WTC11 (cell line): ENCODE measurements around the gene TBC1D10B. TPM values are rescaled to one million over a fixed set of nuclear protein-coding genes. Genes with fewer than 3 reads are reported as not detected.

Experiments used
- ATAC-seq: fragments of 200-7000 bp; cut with Tn5 transposase; 2 replicates; pipeline ENCODE4 v1.10.0; 2021; ENCODE audit warnings: mild to moderate bottlenecking, moderate library complexity
- CTCF ChIA-PET: fragments of 300-600 bp; sonication (Branson Sonifier 250); formaldehyde crosslinking; loops from one replicate; lab custom pipeline; 2021; ENCODE audit warnings: antibody characterized with exemption; lab: Charles Lee
- POLR2A ChIA-PET: fragments of 350-600 bp; sonication (Branson Sonifier 250); formaldehyde crosslinking; loops from one replicate; lab custom pipeline; 2021; ENCODE audit warnings: antibody characterized with exemption; lab: Charles Lee
- DNase-seq: peaks from one replicate; pipeline ENCODE4 v3.0.0; 2021; ENCODE audit warnings: low spot score
- H3K27ac Mint-ChIP-seq: 2 replicates; pipeline ENCODE4 v1.8.0; 2021; ENCODE audit warnings: mixed read lengths
- H3K27me3 Mint-ChIP-seq: 2 replicates; pipeline ENCODE4 v1.8.0; 2021; ENCODE audit warnings: low read depth, mild to moderate bottlenecking, moderate library complexity, mixed read lengths
- H3K36me3 Mint-ChIP-seq: 2 replicates; pipeline ENCODE4 v1.8.0; 2021; ENCODE audit warnings: mixed read lengths
- H3K4me1 Mint-ChIP-seq: 2 replicates; pipeline ENCODE4 v1.8.0; 2022; ENCODE audit warnings: mixed read lengths
- H3K4me3 Mint-ChIP-seq: 2 replicates; pipeline ENCODE4 v1.8.0; 2021; ENCODE audit warnings: mild to moderate bottlenecking, moderate library complexity, mixed read lengths
- H3K9me3 Mint-ChIP-seq: 2 replicates; pipeline ENCODE4 v1.8.0; 2021; ENCODE audit warnings: mixed read lengths
- ATF1 ChIP-seq: sonication (generic); formaldehyde crosslinking; IDR thresholded peaks from 2 replicates; pipeline ENCODE4 v1.8.1; 2023; ENCODE audit warnings: mild to moderate bottlenecking, moderate library complexity, missing genetic modification reagents
- CREM ChIP-seq: sonication (generic); formaldehyde crosslinking; IDR thresholded peaks from 2 replicates; pipeline ENCODE4 v1.8.1; 2022; ENCODE audit warnings: mild to moderate bottlenecking, missing genetic modification reagents, moderate library complexity
- FOXK1 ChIP-seq: sonication (generic); formaldehyde crosslinking; IDR thresholded peaks from 2 replicates; pipeline ENCODE4 v1.8.0; 2022; ENCODE audit warnings: mild to moderate bottlenecking, moderate library complexity, missing genetic modification reagents
- RELA ChIP-seq: sonication (generic); formaldehyde crosslinking; IDR thresholded peaks from 2 replicates; pipeline ENCODE4 v1.8.1; 2022; ENCODE audit warnings: missing genetic modification reagents, mild to moderate bottlenecking, borderline replicate concordance
- SMAD4 ChIP-seq: sonication (generic); formaldehyde crosslinking; IDR thresholded peaks from 2 replicates; pipeline ENCODE4 v1.8.0; 2022; ENCODE audit warnings: mild to moderate bottlenecking, missing genetic modification reagents
- SOX15 ChIP-seq: fragments of 250-450 bp; sonication (Bioruptor Pico); IDR thresholded peaks from 2 replicates; pipeline ENCODE4 v1.9.0; 2021; ENCODE audit warnings: mild to moderate bottlenecking
- SP1 ChIP-seq: sonication (generic); formaldehyde crosslinking; conservative IDR thresholded peaks from 2 replicates; pipeline ENCODE4 v1.8.1; 2022; ENCODE audit warnings: missing genetic modification reagents
- TEAD4 ChIP-seq: sonication (generic); formaldehyde crosslinking; IDR thresholded peaks from 2 replicates; pipeline ENCODE4 v1.8.0; 2022; ENCODE audit warnings: mild to moderate bottlenecking, missing genetic modification reagents
- TP53 ChIP-seq: sonication (generic); formaldehyde crosslinking; IDR thresholded peaks from 2 replicates; pipeline ENCODE4 v1.8.1; 2023; ENCODE audit warnings: mild to moderate bottlenecking, missing genetic modification reagents
- ZBTB21 ChIP-seq: sonication (generic); formaldehyde crosslinking; IDR thresholded peaks from 2 replicates; pipeline ENCODE4 v1.8.1; 2023; ENCODE audit warnings: mild to moderate bottlenecking, missing genetic modification reagents, borderline replicate concordance
- ZNF121 ChIP-seq: sonication (generic); formaldehyde crosslinking; IDR thresholded peaks from 2 replicates; pipeline ENCODE4 v1.8.0; 2023; ENCODE audit warnings: missing genetic modification reagents
- ZNF416 ChIP-seq: fragments of 250-450 bp; sonication (Bioruptor Pico); IDR thresholded peaks from 2 replicates; pipeline ENCODE4 v1.9.0; 2021; ENCODE audit warnings: mild to moderate bottlenecking, inconsistent platforms
- total RNA-seq: library from RNA; stranded (reverse); gene quantifications from 3 replicates; pipeline ENCODE4 v1.2.3, GENCODE V29; 2021
- TF ChIP-seq, protein P1 (sequence below): sonication (generic); formaldehyde crosslinking; IDR thresholded peaks from 2 replicates; pipeline ENCODE4 v1.8.0; 2022; ENCODE audit warnings: missing genetic modification reagents
- TF ChIP-seq, protein P2 (sequence below): sonication (generic); formaldehyde crosslinking; IDR thresholded peaks from 2 replicates; pipeline ENCODE4 v1.8.1; 2022; ENCODE audit warnings: low read depth, mild to moderate bottlenecking, moderate library complexity, missing genetic modification reagents, borderline replicate concordance
- TF ChIP-seq, protein P3 (sequence below): sonication (generic); formaldehyde crosslinking; IDR thresholded peaks from 2 replicates; pipeline ENCODE4 v1.8.0; 2022; ENCODE audit warnings: mild to moderate bottlenecking, missing genetic modification reagents
- TF ChIP-seq, protein P4 (sequence below): sonication (generic); formaldehyde crosslinking; IDR thresholded peaks from 2 replicates; pipeline ENCODE4 v1.8.1; 2022; ENCODE audit warnings: low read depth, missing genetic modification reagents, borderline replicate concordance
- TF ChIP-seq, protein P5 (sequence below): sonication (generic); formaldehyde crosslinking; IDR thresholded peaks from 2 replicates; pipeline ENCODE4 v1.8.1; 2023; ENCODE audit warnings: mild to moderate bottlenecking, missing genetic modification reagents, moderate library complexity
- TF ChIP-seq, protein P6 (sequence below): fragments of 250-450 bp; sonication (Bioruptor Pico); conservative IDR thresholded peaks from 2 replicates; pipeline ENCODE4 v1.9.0; 2021; ENCODE audit warnings: mild to moderate bottlenecking

Gene TBC1D10B
- total RNA-seq, 1 experiment from 2014 or later, result 40.5 TPM

DNA sequence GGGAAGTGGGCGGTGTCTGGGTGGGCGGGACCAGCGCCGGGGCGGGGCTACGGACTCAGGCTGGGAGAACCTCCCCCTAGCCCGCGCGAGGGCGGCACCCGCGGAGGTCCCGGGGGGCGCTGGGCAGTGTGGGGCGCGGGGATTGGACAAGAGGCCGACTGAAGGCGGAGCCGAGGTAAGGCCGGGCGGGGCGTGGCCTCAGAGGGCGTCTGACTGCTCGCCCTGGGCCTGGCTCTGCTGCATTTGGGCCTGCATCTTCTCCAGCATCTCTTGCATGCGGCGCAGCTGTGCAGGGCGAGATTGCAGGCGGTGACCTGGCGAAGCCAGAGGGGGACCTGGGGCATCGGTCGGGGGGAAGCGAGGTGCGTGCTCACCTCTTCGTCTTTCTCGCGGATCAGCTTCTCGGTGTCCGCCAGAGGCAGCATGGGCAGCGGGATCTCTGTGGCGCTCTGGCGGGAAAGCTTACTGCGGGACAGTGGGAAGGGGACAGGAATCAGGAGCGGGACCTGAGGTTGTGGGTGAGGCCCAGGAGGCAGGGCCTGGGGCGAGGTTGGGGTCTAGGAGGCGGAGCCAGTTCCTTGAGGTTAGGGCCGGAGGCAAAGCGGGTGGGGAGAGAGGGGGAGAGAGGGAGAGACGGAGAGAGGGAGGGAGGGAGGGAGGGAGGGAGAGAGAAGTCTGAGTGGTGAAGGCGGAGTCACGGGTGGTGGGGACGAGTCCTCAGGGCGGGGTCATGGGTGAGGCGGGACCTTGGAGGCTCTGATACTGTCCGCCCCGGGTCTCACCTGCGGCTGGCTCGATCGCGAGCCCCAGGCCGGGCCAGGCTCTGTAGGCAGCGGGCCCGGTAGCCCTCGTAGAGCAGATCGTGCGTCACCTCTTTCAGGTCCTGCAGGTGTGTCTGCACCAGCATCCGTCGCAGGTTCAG is 8.2 kb upstream of the TBC1D10B start (continued):
- TF ChIP-seq, protein P1, sequence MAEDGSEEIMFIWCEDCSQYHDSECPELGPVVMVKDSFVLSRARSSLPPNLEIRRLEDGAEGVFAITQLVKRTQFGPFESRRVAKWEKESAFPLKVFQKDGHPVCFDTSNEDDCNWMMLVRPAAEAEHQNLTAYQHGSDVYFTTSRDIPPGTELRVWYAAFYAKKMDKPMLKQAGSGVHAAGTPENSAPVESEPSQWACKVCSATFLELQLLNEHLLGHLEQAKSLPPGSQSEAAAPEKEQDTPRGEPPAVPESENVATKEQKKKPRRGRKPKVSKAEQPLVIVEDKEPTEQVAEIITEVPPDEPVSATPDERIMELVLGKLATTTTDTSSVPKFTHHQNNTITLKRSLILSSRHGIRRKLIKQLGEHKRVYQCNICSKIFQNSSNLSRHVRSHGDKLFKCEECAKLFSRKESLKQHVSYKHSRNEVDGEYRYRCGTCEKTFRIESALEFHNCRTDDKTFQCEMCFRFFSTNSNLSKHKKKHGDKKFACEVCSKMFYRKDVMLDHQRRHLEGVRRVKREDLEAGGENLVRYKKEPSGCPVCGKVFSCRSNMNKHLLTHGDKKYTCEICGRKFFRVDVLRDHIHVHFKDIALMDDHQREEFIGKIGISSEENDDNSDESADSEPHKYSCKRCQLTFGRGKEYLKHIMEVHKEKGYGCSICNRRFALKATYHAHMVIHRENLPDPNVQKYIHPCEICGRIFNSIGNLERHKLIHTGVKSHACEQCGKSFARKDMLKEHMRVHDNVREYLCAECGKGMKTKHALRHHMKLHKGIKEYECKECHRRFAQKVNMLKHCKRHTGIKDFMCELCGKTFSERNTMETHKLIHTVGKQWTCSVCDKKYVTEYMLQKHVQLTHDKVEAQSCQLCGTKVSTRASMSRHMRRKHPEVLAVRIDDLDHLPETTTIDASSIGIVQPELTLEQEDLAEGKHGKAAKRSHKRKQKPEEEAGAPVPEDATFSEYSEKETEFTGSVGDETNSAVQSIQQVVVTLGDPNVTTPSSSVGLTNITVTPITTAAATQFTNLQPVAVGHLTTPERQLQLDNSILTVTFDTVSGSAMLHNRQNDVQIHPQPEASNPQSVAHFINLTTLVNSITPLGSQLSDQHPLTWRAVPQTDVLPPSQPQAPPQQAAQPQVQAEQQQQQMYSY (CRISPR knock-in tag), result no peak
- TF ChIP-seq ZBTB21 (CRISPR knock-in tag) (no peak), ATF1 (CRISPR knock-in tag) (no peak)
- TF ChIP-seq, all 79 proteins: peak for 13

DNA sequence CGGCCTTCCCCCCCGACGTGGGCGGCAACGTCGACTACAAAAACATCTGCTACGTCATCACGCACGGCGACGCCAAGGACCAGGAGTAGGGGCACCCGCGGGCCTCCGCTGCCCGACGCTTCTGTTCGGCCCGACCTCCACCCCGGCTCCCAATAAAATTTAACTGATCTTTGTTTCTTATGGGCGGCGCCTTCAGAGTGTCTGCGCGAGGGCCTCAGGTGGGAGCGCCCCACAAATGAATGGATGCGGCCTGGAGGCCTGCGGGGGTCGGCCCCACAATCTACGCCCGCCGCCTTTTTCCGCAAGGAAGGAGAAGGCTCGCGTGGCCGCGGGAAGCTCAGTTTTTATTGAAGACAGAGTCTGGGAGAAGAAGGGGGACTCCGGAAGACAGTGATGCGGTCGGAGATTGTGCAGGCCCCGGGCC is 7.5 kb upstream of the TBC1D10B start:
- H3K4me1 Mint-ChIP-seq, result peaks cover 14% of the 10 kb centered on the region
- POLR2A ChIA-PET, result interaction anchor here (0.6 to 2.3 kb wide), 4 partner anchors 18 to 40 kb away, joined by 3 to 9 read pairs (median 6); partner anchors contain the start of gene ZNF48
- peaks cover 7% of the 10 kb centered on the region for H3K27me3 Mint-ChIP-seq
- H3K9me3 Mint-ChIP-seq, result no peaks in the 10 kb centered on the region
- H3K36me3 Mint-ChIP-seq, result 0 out of 2 replicates have a peak, but pooled peaks cover 2% of the 10 kb centered on the region
- CTCF ChIA-PET, result interaction anchor here (0.6 to 1.8 kb wide), 5 partner anchors 9 to 266 kb away, joined by 3 to 7 read pairs (median 4); partner anchors contain the start of gene ZNF48
- peak overlapping the region; percentile 96 for H3K4me3 Mint-ChIP-seq
- peak; percentile 38 for ATAC-seq
- H3K27ac Mint-ChIP-seq, result peak overlapping the region; percentile 100
- peak; percentile 89 for DNase-seq
- TF ChIP-seq, protein P2, sequence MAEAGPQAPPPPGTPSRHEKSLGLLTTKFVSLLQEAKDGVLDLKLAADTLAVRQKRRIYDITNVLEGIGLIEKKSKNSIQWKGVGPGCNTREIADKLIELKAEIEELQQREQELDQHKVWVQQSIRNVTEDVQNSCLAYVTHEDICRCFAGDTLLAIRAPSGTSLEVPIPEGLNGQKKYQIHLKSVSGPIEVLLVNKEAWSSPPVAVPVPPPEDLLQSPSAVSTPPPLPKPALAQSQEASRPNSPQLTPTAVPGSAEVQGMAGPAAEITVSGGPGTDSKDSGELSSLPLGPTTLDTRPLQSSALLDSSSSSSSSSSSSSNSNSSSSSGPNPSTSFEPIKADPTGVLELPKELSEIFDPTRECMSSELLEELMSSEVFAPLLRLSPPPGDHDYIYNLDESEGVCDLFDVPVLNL, result no peak
- no peak for TF ChIP-seq SMAD4 (CRISPR knock-in tag)
- TF ChIP-seq, protein P1 (CRISPR knock-in tag), result 0 out of 2 replicates have a peak, but pooled peaks have one; percentile 6
- TF ChIP-seq, protein P3, sequence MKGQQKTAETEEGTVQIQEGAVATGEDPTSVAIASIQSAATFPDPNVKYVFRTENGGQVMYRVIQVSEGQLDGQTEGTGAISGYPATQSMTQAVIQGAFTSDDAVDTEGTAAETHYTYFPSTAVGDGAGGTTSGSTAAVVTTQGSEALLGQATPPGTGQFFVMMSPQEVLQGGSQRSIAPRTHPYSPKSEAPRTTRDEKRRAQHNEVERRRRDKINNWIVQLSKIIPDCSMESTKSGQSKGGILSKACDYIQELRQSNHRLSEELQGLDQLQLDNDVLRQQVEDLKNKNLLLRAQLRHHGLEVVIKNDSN (CRISPR knock-in tag), result no peak
- TF ChIP-seq, protein P4, sequence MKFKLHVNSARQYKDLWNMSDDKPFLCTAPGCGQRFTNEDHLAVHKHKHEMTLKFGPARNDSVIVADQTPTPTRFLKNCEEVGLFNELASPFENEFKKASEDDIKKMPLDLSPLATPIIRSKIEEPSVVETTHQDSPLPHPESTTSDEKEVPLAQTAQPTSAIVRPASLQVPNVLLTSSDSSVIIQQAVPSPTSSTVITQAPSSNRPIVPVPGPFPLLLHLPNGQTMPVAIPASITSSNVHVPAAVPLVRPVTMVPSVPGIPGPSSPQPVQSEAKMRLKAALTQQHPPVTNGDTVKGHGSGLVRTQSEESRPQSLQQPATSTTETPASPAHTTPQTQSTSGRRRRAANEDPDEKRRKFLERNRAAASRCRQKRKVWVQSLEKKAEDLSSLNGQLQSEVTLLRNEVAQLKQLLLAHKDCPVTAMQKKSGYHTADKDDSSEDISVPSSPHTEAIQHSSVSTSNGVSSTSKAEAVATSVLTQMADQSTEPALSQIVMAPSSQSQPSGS (CRISPR knock-in tag), result no peak
- TF ChIP-seq ZNF416 (CRISPR knock-in tag), result no peak
- no peak for TF ChIP-seq SOX15 (CRISPR knock-in tag)
- TF ChIP-seq, protein P5, sequence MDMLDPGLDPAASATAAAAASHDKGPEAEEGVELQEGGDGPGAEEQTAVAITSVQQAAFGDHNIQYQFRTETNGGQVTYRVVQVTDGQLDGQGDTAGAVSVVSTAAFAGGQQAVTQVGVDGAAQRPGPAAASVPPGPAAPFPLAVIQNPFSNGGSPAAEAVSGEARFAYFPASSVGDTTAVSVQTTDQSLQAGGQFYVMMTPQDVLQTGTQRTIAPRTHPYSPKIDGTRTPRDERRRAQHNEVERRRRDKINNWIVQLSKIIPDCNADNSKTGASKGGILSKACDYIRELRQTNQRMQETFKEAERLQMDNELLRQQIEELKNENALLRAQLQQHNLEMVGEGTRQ (CRISPR knock-in tag), result peak; percentile 38; the same call in 1 of the 2 replicates
- TF ChIP-seq FOXK1, result peak; percentile 81; the same call in 1 of the 2 replicates
- no peak for TF ChIP-seq TEAD4 (CRISPR knock-in tag)
- TF ChIP-seq SP1 (CRISPR knock-in tag), result no peak; the same call in 1 of the 2 replicates
- TF ChIP-seq CREM (CRISPR knock-in tag), result peak; percentile 85
- TF ChIP-seq RELA, result no peak
- TF ChIP-seq ZNF121 (CRISPR knock-in tag), result peak; percentile 91
- TF ChIP-seq, protein P6, sequence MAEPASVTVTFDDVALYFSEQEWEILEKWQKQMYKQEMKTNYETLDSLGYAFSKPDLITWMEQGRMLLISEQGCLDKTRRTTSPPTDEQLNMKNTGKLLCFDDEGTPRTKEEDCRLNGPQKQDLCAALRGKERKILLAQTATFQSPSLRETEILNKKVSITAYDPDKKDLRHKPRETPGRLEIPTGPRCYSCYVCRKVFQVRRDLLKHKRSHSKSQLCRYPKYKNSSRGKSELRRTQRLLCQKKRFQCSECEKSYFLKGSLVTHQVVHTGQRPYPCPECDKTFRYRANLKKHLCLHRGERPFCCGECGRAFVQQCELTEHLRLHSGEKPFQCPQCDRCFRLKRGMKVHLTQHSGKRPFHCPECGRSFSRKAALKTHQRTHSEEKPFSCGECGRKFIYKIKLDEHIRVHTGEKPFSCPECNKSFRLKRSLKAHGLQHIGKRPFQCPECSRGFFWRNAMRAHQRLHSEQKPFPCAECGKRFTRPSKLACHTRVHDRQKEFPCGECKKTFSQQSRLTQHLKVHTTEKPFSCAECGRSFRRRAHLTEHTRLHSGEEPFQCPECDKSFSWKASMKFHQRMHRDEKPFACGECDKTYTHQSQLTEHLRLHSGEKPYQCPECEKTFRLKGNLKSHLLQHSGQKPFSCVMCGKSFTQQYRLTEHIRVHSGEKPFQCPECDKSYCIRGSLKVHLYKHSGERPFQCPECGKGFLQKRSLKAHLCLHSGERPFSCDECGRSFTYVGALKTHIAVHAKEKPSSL (CRISPR knock-in tag), result no peak
- no peak for TF ChIP-seq TP53 (CRISPR knock-in tag)
